WTC11 (cell line): Measurements from ENCODE around the gene KSR1.

Experiments
- TF ChIP-seq, protein P1 (sequence below): sonication (generic); formaldehyde crosslinking; IDR thresholded peaks from 2 replicates; pipeline ENCODE4 v1.8.1; 2023; ENCODE audit warnings: mild to moderate bottlenecking, missing genetic modification reagents
- TF ChIP-seq, protein P2 (sequence below): fragments of 250-450 bp; sonication (Bioruptor Pico); IDR thresholded peaks from 2 replicates; pipeline ENCODE4 v1.8.0; 2021; ENCODE audit warnings: mild to moderate bottlenecking
- TF ChIP-seq, protein P3 (sequence below): sonication (generic); formaldehyde crosslinking; IDR thresholded peaks from 2 replicates; pipeline ENCODE4 v1.8.0; 2022; ENCODE audit warnings: mild to moderate bottlenecking, missing genetic modification reagents

DNA sequence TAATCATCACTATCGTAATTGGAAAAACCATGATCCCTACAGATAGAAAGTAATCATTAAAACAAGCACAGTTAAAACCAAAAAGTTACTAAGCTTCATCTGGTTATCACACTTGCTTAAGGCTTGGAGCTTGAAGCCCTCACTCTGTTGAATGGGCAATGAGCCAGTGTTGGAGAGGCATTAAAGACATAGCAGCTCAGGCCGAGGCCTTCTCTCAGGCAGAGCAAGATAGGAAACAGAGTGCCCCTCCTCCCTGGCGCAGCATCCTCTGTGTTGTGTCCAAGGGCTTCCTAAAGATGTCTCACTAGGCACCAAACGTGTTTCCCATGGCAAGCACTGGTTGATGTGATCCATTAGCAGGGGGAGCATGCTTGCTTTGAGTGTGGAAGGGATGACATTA lies 139.8 kb downstream of the KSR1 start:
- TF ChIP-seq, protein P1, sequence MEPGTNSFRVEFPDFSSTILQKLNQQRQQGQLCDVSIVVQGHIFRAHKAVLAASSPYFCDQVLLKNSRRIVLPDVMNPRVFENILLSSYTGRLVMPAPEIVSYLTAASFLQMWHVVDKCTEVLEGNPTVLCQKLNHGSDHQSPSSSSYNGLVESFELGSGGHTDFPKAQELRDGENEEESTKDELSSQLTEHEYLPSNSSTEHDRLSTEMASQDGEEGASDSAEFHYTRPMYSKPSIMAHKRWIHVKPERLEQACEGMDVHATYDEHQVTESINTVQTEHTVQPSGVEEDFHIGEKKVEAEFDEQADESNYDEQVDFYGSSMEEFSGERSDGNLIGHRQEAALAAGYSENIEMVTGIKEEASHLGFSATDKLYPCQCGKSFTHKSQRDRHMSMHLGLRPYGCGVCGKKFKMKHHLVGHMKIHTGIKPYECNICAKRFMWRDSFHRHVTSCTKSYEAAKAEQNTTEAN (CRISPR knock-in tag), result no peak
- TF ChIP-seq, protein P2, sequence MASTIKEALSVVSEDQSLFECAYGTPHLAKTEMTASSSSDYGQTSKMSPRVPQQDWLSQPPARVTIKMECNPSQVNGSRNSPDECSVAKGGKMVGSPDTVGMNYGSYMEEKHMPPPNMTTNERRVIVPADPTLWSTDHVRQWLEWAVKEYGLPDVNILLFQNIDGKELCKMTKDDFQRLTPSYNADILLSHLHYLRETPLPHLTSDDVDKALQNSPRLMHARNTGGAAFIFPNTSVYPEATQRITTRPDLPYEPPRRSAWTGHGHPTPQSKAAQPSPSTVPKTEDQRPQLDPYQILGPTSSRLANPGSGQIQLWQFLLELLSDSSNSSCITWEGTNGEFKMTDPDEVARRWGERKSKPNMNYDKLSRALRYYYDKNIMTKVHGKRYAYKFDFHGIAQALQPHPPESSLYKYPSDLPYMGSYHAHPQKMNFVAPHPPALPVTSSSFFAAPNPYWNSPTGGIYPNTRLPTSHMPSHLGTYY (CRISPR knock-in tag), result no peak
- TF ChIP-seq, protein P3, sequence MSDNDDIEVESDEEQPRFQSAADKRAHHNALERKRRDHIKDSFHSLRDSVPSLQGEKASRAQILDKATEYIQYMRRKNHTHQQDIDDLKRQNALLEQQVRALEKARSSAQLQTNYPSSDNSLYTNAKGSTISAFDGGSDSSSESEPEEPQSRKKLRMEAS, result no peak
